ENCODE data around the gene SACM1L. TPM values are rescaled to one million over a fixed set of nuclear protein-coding genes. Genes with fewer than 3 reads are reported as not detected.

SACM1L gene
- total RNA-seq, 1 experiment from 2014 or later, result 79.6 TPM

DNA sequence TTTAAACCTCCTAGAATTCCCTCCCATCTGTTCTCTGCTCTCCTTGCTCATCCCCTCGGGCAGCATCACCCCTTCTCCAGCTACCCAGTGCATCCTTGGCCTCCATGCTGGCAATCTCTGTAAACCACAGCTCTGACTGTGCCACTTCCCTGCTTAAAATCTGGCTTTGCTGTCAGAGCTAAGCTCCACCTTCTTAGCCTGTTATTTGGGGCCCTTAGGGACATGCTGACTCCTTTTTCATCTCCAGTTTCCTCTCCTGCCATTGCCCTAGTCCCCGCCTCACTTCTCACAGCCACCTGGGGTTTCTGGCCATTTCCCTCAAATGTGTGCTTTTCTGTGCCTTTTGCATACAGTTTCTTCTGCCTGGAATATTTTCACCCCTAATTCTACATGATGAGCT is 101.4 kb downstream of the SACM1L start:
- Mint-ChIP-seq H3K36me3 (peaks cover 15% of the 10 kb centered on the region), H3K4me1 (peaks cover 13% of the 10 kb centered on the region), H3K27me3 (ENCODE audit: low read depth) (peaks cover 28% of the 10 kb centered on the region), H3K27ac (no peak overlapping the region), H3K9me3 (peaks cover 26% of the 10 kb centered on the region), H3K4me3 (no peak overlapping the region)
- ChIA-PET POLR2A (interaction anchor here (0.6 kb wide), 1 partner anchor 22 kb away, joined by 3 read pairs; no protein-coding TSS in a partner anchor), CTCF (interaction anchor here (1.3 kb wide), 1 partner anchor 28 kb away, joined by 3 read pairs; no protein-coding TSS in a partner anchor)
- TF ChIP-seq, protein P1, sequence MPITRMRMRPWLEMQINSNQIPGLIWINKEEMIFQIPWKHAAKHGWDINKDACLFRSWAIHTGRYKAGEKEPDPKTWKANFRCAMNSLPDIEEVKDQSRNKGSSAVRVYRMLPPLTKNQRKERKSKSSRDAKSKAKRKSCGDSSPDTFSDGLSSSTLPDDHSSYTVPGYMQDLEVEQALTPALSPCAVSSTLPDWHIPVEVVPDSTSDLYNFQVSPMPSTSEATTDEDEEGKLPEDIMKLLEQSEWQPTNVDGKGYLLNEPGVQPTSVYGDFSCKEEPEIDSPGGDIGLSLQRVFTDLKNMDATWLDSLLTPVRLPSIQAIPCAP (CRISPR knock-in tag; IDR thresholded peaks at IDR 0.05), result no peak
- no peak for TF ChIP-seq ATF1 (CRISPR knock-in tag; IDR thresholded peaks at IDR 0.05)
- no peak for TF ChIP-seq GABPB1 (CRISPR knock-in tag; IDR thresholded peaks at IDR 0.05)
- no peak for TF ChIP-seq RORB (CRISPR knock-in tag; IDR thresholded peaks at IDR 0.05)
- TF ChIP-seq JAZF1 (CRISPR knock-in tag; IDR thresholded peaks at IDR 0.05), result no peak
- TF ChIP-seq, protein P2, sequence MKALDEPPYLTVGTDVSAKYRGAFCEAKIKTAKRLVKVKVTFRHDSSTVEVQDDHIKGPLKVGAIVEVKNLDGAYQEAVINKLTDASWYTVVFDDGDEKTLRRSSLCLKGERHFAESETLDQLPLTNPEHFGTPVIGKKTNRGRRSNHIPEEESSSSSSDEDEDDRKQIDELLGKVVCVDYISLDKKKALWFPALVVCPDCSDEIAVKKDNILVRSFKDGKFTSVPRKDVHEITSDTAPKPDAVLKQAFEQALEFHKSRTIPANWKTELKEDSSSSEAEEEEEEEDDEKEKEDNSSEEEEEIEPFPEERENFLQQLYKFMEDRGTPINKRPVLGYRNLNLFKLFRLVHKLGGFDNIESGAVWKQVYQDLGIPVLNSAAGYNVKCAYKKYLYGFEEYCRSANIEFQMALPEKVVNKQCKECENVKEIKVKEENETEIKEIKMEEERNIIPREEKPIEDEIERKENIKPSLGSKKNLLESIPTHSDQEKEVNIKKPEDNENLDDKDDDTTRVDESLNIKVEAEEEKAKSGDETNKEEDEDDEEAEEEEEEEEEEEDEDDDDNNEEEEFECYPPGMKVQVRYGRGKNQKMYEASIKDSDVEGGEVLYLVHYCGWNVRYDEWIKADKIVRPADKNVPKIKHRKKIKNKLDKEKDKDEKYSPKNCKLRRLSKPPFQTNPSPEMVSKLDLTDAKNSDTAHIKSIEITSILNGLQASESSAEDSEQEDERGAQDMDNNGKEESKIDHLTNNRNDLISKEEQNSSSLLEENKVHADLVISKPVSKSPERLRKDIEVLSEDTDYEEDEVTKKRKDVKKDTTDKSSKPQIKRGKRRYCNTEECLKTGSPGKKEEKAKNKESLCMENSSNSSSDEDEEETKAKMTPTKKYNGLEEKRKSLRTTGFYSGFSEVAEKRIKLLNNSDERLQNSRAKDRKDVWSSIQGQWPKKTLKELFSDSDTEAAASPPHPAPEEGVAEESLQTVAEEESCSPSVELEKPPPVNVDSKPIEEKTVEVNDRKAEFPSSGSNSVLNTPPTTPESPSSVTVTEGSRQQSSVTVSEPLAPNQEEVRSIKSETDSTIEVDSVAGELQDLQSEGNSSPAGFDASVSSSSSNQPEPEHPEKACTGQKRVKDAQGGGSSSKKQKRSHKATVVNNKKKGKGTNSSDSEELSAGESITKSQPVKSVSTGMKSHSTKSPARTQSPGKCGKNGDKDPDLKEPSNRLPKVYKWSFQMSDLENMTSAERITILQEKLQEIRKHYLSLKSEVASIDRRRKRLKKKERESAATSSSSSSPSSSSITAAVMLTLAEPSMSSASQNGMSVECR (CRISPR knock-in tag; IDR thresholded peaks at IDR 0.05; ENCODE audit: borderline replicate concordance), result no peak
- TF ChIP-seq, protein P3, sequence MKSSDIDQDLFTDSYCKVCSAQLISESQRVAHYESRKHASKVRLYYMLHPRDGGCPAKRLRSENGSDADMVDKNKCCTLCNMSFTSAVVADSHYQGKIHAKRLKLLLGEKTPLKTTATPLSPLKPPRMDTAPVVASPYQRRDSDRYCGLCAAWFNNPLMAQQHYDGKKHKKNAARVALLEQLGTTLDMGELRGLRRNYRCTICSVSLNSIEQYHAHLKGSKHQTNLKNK (CRISPR knock-in tag; IDR thresholded peaks at IDR 0.05), result no peak
- TF ChIP-seq PRRX2 (CRISPR knock-in tag; IDR thresholded peaks at IDR 0.05), result no peak
- no peak for TF ChIP-seq ZNF317 (CRISPR knock-in tag; IDR thresholded peaks at IDR 0.05; ENCODE audit: borderline replicate concordance, low read depth)
- TF ChIP-seq SMAD3 (CRISPR knock-in tag; IDR thresholded peaks at IDR 0.05; ENCODE audit: borderline replicate concordance), result no peak
- TF ChIP-seq MXD4 (CRISPR knock-in tag; IDR thresholded peaks at IDR 0.05; ENCODE audit: borderline replicate concordance), result no peak
- no peak for TF ChIP-seq RELA (CRISPR knock-in tag; IDR thresholded peaks at IDR 0.05; ENCODE audit: borderline replicate concordance)
- TF ChIP-seq ZNF263 (CRISPR knock-in tag; IDR thresholded peaks at IDR 0.05; ENCODE audit: low read depth), result no peak
- no peak for TF ChIP-seq NR1H2 (CRISPR knock-in tag; IDR thresholded peaks at IDR 0.05)
- TF ChIP-seq, protein P4, sequence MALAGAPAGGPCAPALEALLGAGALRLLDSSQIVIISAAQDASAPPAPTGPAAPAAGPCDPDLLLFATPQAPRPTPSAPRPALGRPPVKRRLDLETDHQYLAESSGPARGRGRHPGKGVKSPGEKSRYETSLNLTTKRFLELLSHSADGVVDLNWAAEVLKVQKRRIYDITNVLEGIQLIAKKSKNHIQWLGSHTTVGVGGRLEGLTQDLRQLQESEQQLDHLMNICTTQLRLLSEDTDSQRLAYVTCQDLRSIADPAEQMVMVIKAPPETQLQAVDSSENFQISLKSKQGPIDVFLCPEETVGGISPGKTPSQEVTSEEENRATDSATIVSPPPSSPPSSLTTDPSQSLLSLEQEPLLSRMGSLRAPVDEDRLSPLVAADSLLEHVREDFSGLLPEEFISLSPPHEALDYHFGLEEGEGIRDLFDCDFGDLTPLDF (CRISPR knock-in tag; IDR thresholded peaks at IDR 0.05), result no peak
- TF ChIP-seq NR2C2 (CRISPR knock-in tag; IDR thresholded peaks at IDR 0.05), result no peak
- TF ChIP-seq ZNF138 (CRISPR knock-in tag; conservative IDR thresholded peaks at IDR 0.05), result no peak
- TF ChIP-seq, protein P5, sequence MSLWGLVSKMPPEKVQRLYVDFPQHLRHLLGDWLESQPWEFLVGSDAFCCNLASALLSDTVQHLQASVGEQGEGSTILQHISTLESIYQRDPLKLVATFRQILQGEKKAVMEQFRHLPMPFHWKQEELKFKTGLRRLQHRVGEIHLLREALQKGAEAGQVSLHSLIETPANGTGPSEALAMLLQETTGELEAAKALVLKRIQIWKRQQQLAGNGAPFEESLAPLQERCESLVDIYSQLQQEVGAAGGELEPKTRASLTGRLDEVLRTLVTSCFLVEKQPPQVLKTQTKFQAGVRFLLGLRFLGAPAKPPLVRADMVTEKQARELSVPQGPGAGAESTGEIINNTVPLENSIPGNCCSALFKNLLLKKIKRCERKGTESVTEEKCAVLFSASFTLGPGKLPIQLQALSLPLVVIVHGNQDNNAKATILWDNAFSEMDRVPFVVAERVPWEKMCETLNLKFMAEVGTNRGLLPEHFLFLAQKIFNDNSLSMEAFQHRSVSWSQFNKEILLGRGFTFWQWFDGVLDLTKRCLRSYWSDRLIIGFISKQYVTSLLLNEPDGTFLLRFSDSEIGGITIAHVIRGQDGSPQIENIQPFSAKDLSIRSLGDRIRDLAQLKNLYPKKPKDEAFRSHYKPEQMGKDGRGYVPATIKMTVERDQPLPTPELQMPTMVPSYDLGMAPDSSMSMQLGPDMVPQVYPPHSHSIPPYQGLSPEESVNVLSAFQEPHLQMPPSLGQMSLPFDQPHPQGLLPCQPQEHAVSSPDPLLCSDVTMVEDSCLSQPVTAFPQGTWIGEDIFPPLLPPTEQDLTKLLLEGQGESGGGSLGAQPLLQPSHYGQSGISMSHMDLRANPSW (CRISPR knock-in tag; conservative IDR thresholded peaks at IDR 0.05; ENCODE audit: low read depth), result no peak
- no peak for TF ChIP-seq EMX1 (CRISPR knock-in tag; IDR thresholded peaks at IDR 0.05)
- TF ChIP-seq SP1 (CRISPR knock-in tag; conservative IDR thresholded peaks at IDR 0.05), result no peak
- no peak for DNase-seq (ENCODE audit: low spot score)
- ATAC-seq, result peak; percentile 53
